ENCODE results near the gene MYLK. TPM values are rescaled to one million over a fixed set of nuclear protein-coding genes. Genes with fewer than 3 reads are reported as not detected.

The MYLK gene
- total and polyA plus RNA-seq, 2 of the 4 experiments (the other 2 are of a cell fraction), result 299 to 484 TPM

DNA sequence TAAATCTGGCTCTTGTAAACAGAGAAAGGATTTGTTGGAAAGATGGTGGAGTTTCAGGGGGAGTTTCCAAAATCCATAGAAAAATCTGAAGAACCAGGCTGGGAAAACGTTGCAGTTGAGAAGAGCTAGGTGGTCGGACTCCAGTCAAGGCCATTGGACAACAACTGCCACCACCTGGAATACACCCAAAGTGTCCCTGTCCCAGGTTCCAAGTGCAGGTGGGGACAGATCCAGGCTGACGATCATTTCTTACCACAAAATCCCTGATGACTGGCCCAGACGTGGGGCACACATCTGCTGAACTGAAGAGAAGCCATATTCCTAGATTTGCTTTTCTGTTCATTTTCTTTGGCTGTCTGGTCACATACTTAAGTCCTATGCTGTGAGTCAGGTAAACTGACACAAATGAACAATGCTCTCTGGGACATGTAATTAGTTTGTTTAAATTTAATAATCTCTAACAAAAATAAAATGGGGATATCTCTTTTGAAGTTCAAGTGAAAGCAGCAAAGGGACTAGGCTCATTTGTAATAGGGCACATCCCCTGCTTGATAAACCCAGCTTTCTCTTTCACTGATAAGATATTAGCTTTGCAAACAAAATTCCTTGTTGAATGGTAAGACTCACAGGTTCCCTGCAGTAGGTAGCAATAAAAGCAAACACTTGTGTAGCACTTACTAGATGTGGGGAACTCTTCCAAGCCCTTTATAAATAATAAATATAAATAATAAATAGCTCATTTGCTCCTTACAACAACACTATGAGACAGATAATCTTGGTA, 88.5 kb downstream of the MYLK start:
- Histone ChIP-seq H3K4ac (ENCODE audit: low read depth, low read length) (0 out of 2 replicates have a peak overlapping the region, but pooled peaks have one; percentile 25), H3K56ac (ENCODE audit: extremely low read depth, insufficient read depth, low read length) (no peak overlapping the region), H3K79me1 (ENCODE audit: low read depth in 1 of 2, low read length in 2 of 2) (peaks cover 26 to 85% of the 10 kb centered on the region in 2 experiments), H2BK120ac (ENCODE audit: low read depth, low read length) (no peak overlapping the region), H3K9me1 (ENCODE audit: insufficient read depth, low read length) (peaks cover 32% of the 10 kb centered on the region), H2AK5ac (ENCODE audit: low read depth, low read length) (no peak overlapping the region), H3K36me3 (ENCODE audit: control insufficient read depth, insufficient read depth, low read length) (peaks cover 59% of the 10 kb centered on the region), H3K4me3 (ENCODE audit: insufficient read depth, low read depth, low read length) (no peak overlapping the region), H2AK9ac (replicated peaks; ENCODE audit: low read depth, low read length, poor library complexity) (no peak overlapping the region), H3K27me3 (ENCODE audit: control insufficient read depth, insufficient read depth, low read length) (no peaks in the 10 kb centered on the region), H4K20me1 (ENCODE audit: insufficient read depth, low read length) (no peaks in the 10 kb centered on the region), H2AFZ (replicated peaks; ENCODE audit: low read length, poor library complexity) (no peak overlapping the region), H3K18ac (ENCODE audit: low read depth, low read length) (0 out of 2 replicates have a peak overlapping the region, but pooled peaks have one; percentile 19), H3K4me2 (ENCODE audit: low read depth, low read length) (no peak overlapping the region), H2BK15ac (ENCODE audit: low read depth, low read length) (0 out of 3 replicates have a peak overlapping the region, but pooled peaks have one; percentile 52), H3K9me3 (ENCODE audit: control insufficient read depth, insufficient read depth, low read length) (no peaks in the 10 kb centered on the region), H4K8ac (ENCODE audit: low read depth in 2 of 2, low read length in 2 of 2) (no peak overlapping the region), H2BK20ac (ENCODE audit: low read depth, low read length) (no peak overlapping the region), H3K4me1 (ENCODE audit: control insufficient read depth, insufficient read depth, low read length) (peaks cover 30% of the 10 kb centered on the region), H3K9ac (ENCODE audit: low read depth, low read length) (no peak overlapping the region), H4K5ac (ENCODE audit: low read depth, low read length) (peak overlapping the region; percentile 49), H2BK5ac (ENCODE audit: low read depth, low read length, poor library complexity, severe bottlenecking) (peak overlapping the region; percentile 23), H3K14ac (replicated peaks; ENCODE audit: low read depth, low read length) (no peak overlapping the region), H3K23ac (ENCODE audit: low read depth, low read length) (no peak overlapping the region), H3K27ac (ENCODE audit: insufficient read depth, low read length) (no peak overlapping the region; the same call in 1 of the 2 replicates), H4K91ac (ENCODE audit: insufficient read depth, low read depth, low read length) (0 out of 2 replicates have a peak overlapping the region, but pooled peaks have one; percentile 2)
- ATAC-seq (ENCODE audit: low read depth), result no peak
- no TSS peak for BruUV-seq (replicated peaks)
- 76% methylated on average over 2 of the region's 4 CpGs; no CpG with 5 or more reads in 1 of the 2 experiments for WGBS, 2 experiments (ENCODE audit: extremely low coverage in 2 of 2, insufficient read length in 1 of 2)
- intact Hi-C loops (cut with micrococcal nuclease) (no loop called here), in situ Hi-C loops (cut with MboI; ENCODE audit: low sequenced_read_pairs) (no loop called here), dilution Hi-C loops (cut with HindIII; ENCODE audit: low sequenced_read_pairs, unreplicated experiment) (no loop called here)
- ChIA-PET POLR2A (ENCODE audit: unreplicated experiment) (no interaction called here), CTCF (no interaction called here)
- TF ChIP-seq, protein P1, sequence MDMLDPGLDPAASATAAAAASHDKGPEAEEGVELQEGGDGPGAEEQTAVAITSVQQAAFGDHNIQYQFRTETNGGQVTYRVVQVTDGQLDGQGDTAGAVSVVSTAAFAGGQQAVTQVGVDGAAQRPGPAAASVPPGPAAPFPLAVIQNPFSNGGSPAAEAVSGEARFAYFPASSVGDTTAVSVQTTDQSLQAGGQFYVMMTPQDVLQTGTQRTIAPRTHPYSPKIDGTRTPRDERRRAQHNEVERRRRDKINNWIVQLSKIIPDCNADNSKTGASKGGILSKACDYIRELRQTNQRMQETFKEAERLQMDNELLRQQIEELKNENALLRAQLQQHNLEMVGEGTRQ (IDR thresholded peaks at IDR 0.05; ENCODE audit: low read depth, low read length), result no peak
- TF ChIP-seq, protein P2, sequence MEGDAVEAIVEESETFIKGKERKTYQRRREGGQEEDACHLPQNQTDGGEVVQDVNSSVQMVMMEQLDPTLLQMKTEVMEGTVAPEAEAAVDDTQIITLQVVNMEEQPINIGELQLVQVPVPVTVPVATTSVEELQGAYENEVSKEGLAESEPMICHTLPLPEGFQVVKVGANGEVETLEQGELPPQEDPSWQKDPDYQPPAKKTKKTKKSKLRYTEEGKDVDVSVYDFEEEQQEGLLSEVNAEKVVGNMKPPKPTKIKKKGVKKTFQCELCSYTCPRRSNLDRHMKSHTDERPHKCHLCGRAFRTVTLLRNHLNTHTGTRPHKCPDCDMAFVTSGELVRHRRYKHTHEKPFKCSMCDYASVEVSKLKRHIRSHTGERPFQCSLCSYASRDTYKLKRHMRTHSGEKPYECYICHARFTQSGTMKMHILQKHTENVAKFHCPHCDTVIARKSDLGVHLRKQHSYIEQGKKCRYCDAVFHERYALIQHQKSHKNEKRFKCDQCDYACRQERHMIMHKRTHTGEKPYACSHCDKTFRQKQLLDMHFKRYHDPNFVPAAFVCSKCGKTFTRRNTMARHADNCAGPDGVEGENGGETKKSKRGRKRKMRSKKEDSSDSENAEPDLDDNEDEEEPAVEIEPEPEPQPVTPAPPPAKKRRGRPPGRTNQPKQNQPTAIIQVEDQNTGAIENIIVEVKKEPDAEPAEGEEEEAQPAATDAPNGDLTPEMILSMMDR (conservative IDR thresholded peaks at IDR 0.05; ENCODE audit: low read depth, low read length), result no peak
- TF ChIP-seq POLR2A (IDR thresholded peaks at IDR 0.05; ENCODE audit: low read depth, low read length), result no peak
- TF ChIP-seq, protein P3, sequence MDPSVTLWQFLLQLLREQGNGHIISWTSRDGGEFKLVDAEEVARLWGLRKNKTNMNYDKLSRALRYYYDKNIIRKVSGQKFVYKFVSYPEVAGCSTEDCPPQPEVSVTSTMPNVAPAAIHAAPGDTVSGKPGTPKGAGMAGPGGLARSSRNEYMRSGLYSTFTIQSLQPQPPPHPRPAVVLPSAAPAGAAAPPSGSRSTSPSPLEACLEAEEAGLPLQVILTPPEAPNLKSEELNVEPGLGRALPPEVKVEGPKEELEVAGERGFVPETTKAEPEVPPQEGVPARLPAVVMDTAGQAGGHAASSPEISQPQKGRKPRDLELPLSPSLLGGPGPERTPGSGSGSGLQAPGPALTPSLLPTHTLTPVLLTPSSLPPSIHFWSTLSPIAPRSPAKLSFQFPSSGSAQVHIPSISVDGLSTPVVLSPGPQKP (IDR thresholded peaks at IDR 0.05; ENCODE audit: borderline replicate concordance, low read depth, low read length), result no peak
- TF ChIP-seq SMC3 (IDR thresholded peaks at IDR 0.05; ENCODE audit: low read depth, low read length), result no peak
- no peak for TF ChIP-seq MAZ (IDR thresholded peaks at IDR 0.05; ENCODE audit: borderline replicate concordance, low read depth, low read length)
- no peak for TF ChIP-seq RAD21 (IDR thresholded peaks at IDR 0.05; ENCODE audit: low read length)
- TF ChIP-seq CHD1 (IDR thresholded peaks at IDR 0.05; ENCODE audit: low read depth, low read length), result no peak
- no peak for TF ChIP-seq RCOR1 (IDR thresholded peaks at IDR 0.05; ENCODE audit: insufficient replicate concordance, low read length)
- TF ChIP-seq NFE2L2 (IDR thresholded peaks at IDR 0.05; ENCODE audit: low read depth, low read length), result no peak
- no peak for TF ChIP-seq RFX5 (IDR thresholded peaks at IDR 0.05; ENCODE audit: low read depth, low read length)
- no peak for TF ChIP-seq FOS (IDR thresholded peaks at IDR 0.05; ENCODE audit: low read depth, low read length)
- DNase-seq, result no peak

Data from IMR-90 (cell line).